ENCODE measurements around the gene RASA2.

RASA2 gene

GRCh38 chr3:141576744-141577052, 89.9 kb downstream of the RASA2 start:
- ChIA-PET POLR2A (no interaction called here), CTCF (interaction anchor here (0.8 to 3.5 kb wide), 10 partner anchors 10 to 337 kb away, joined by 3 to 20 read pairs (median 6); no protein-coding TSS in a partner anchor)
- no peak overlapping the region for H3K27ac ChIP-seq (ENCODE audit: insufficient read depth in 1 of 2, low read depth in 1 of 2, low read length in 2 of 2, poor library complexity in 1 of 2, severe bottlenecking in 2 of 2)
- no peaks in the 10 kb centered on the region for H3K4me1 ChIP-seq (ENCODE audit: control extremely low read depth in 1 of 4, control insufficient read depth in 4 of 4, insufficient read depth in 4 of 4, low read length in 3 of 4)
- no peak overlapping the region for H3K4me3 ChIP-seq (ENCODE audit: control insufficient read depth in 1 of 7, extremely low read depth in 1 of 7, insufficient read depth in 4 of 7, low read depth in 2 of 7, low read length in 6 of 7)
- no peak for DNase-seq
- no peaks in the 10 kb centered on the region for H3K27me3 ChIP-seq (replicated peaks in 2 of 5; ENCODE audit: control insufficient read depth in 4 of 5, insufficient read depth in 5 of 5, low read length in 4 of 5)
- H3K36me3 ChIP-seq (ENCODE audit: control insufficient read depth in 4 of 4, insufficient read depth in 4 of 4, low read length in 3 of 4) = peaks cover 13 to 53% (median 29%) of the 10 kb centered on the region in 4 experiments
- peaks cover 0 to 1% (median 0%) of the 10 kb centered on the region in 5 experiments for H3K9me3 ChIP-seq (ENCODE audit: control extremely low read depth in 1 of 5, control insufficient read depth in 4 of 5, insufficient read depth in 2 of 5, low read depth in 1 of 5, low read length in 4 of 5)
- WGBS (ENCODE audit: insufficient coverage) = no CpG with 5 or more reads among the region's 1 CpG

- ChIA-PET CTCF (interaction anchor here (0.8 to 1.8 kb wide), 7 partner anchors 9 to 335 kb away, joined by 3 to 6 read pairs (median 4); no protein-coding TSS in a partner anchor), POLR2A (no interaction called here)
- Histone ChIP-seq H3K4me1 (ENCODE audit: control extremely low read depth in 1 of 4, control insufficient read depth in 4 of 4, insufficient read depth in 4 of 4, low read length in 3 of 4) (no peaks in the 10 kb centered on the region), H3K27me3 (replicated peaks in 2 of 5; ENCODE audit: control insufficient read depth in 4 of 5, insufficient read depth in 5 of 5, low read length in 4 of 5) (no peaks in the 10 kb centered on the region), H3K36me3 (ENCODE audit: control insufficient read depth in 4 of 4, insufficient read depth in 4 of 4, low read length in 3 of 4) (peaks cover 10 to 56% (median 29%) of the 10 kb centered on the region in 4 experiments), H3K9me3 (ENCODE audit: control extremely low read depth in 1 of 5, control insufficient read depth in 4 of 5, insufficient read depth in 2 of 5, low read depth in 1 of 5, low read length in 4 of 5) (peaks cover 0 to 1% (median 0%) of the 10 kb centered on the region in 5 experiments), H3K27ac (ENCODE audit: insufficient read depth in 1 of 2, low read depth in 1 of 2, low read length in 2 of 2, poor library complexity in 1 of 2, severe bottlenecking in 2 of 2) (no peak overlapping the region), H3K4me3 (ENCODE audit: control insufficient read depth in 1 of 7, extremely low read depth in 1 of 7, insufficient read depth in 4 of 7, low read depth in 2 of 7, low read length in 6 of 7) (no peak overlapping the region)
- 100% methylated on average over 2 of the region's 4 CpGs for WGBS (ENCODE audit: insufficient coverage)
- DNase-seq = no peak
Observed at GRCh38 chr3:141578202-141578973, 91.6 kb downstream of the RASA2 start.

- H3K36me3 ChIP-seq (ENCODE audit: control insufficient read depth in 4 of 4, insufficient read depth in 4 of 4, low read length in 3 of 4) = peaks cover 12 to 69% (median 42%) of the 10 kb centered on the region in 4 experiments
- peaks cover 0 to 29% (median 10%) of the 10 kb centered on the region in 5 experiments for H3K9me3 ChIP-seq (ENCODE audit: control extremely low read depth in 1 of 5, control insufficient read depth in 4 of 5, insufficient read depth in 2 of 5, low read depth in 1 of 5, low read length in 4 of 5)
- POLR2A ChIA-PET = no interaction called here
- CTCF ChIA-PET = interaction anchor here (0.7 kb wide), 1 partner anchor 145 kb away, joined by 3 read pairs; no protein-coding TSS in a partner anchor
- peak in 2 of 3 donors; percentile 35 to 55 for DNase-seq
- no peak overlapping the region for H3K4me3 ChIP-seq (ENCODE audit: control insufficient read depth in 1 of 7, extremely low read depth in 1 of 7, insufficient read depth in 4 of 7, low read depth in 2 of 7, low read length in 6 of 7)
- WGBS (ENCODE audit: insufficient coverage) = no CpG with 5 or more reads among the region's 2 CpGs
- H3K27ac ChIP-seq (ENCODE audit: insufficient read depth in 1 of 2, low read depth in 1 of 2, low read length in 2 of 2, poor library complexity in 1 of 2, severe bottlenecking in 2 of 2) = no peak overlapping the region
- no peaks in the 10 kb centered on the region for H3K4me1 ChIP-seq (ENCODE audit: control extremely low read depth in 1 of 4, control insufficient read depth in 4 of 4, insufficient read depth in 4 of 4, low read length in 3 of 4)
- H3K27me3 ChIP-seq (replicated peaks in 2 of 5; ENCODE audit: control insufficient read depth in 4 of 5, insufficient read depth in 5 of 5, low read length in 4 of 5) = no peaks in the 10 kb centered on the region
Observed at GRCh38 chr3:141594357-141594756, 107.5 kb downstream of the RASA2 start.

- no CpG with 5 or more reads among the region's 2 CpGs for WGBS (ENCODE audit: insufficient coverage)
Observed at GRCh38 chr3:141597931-141598330, 111.1 kb downstream of the RASA2 start.

GRCh38 chr3:141600331-141600730, 113.5 kb downstream of the RASA2 start:
- ChIA-PET POLR2A (no interaction called here), CTCF (interaction anchor here (1.4 kb wide), 1 partner anchor 20 kb away, joined by 4 read pairs; no protein-coding TSS in a partner anchor)
- 99% methylated on average over 7 of the region's 12 CpGs for WGBS (ENCODE audit: insufficient coverage)

More at GRCh38 chr3:141597931-141598330, 111.1 kb downstream of the RASA2 start:
- no peaks in the 10 kb centered on the region for H3K27me3 ChIP-seq (replicated peaks in 2 of 5; ENCODE audit: control insufficient read depth in 4 of 5, insufficient read depth in 5 of 5, low read length in 4 of 5)
- H3K27ac ChIP-seq (ENCODE audit: insufficient read depth in 1 of 2, low read depth in 1 of 2, low read length in 2 of 2, poor library complexity in 1 of 2, severe bottlenecking in 2 of 2) = no peak overlapping the region
- peaks cover 7 to 40% (median 10%) of the 10 kb centered on the region in 5 experiments for H3K9me3 ChIP-seq (ENCODE audit: control extremely low read depth in 1 of 5, control insufficient read depth in 4 of 5, insufficient read depth in 2 of 5, low read depth in 1 of 5, low read length in 4 of 5)
- H3K4me1 ChIP-seq (ENCODE audit: control extremely low read depth in 1 of 4, control insufficient read depth in 4 of 4, insufficient read depth in 4 of 4, low read length in 3 of 4) = no peaks in the 10 kb centered on the region
- ChIA-PET POLR2A (interaction anchor here (0.7 kb wide), 1 partner anchor 133 kb away, joined by 3 read pairs; no protein-coding TSS in a partner anchor), CTCF (interaction anchor here (0.8 to 1.5 kb wide), 3 partner anchors 10 to 247 kb away, joined by 3 to 4 read pairs (median 4); no protein-coding TSS in a partner anchor)
- no peak overlapping the region for H3K4me3 ChIP-seq (ENCODE audit: control insufficient read depth in 1 of 7, extremely low read depth in 1 of 7, insufficient read depth in 4 of 7, low read depth in 2 of 7, low read length in 6 of 7)
- peak in 2 of 3 donors; percentile 20 to 54 for DNase-seq
- H3K36me3 ChIP-seq (ENCODE audit: control insufficient read depth in 4 of 4, insufficient read depth in 4 of 4, low read length in 3 of 4) = peaks cover 18 to 64% (median 33%) of the 10 kb centered on the region in 4 experiments

GRCh38 chr3:141602706-141603105, 115.9 kb downstream of the RASA2 start:
- 98% methylated on average over 4 of the region's 4 CpGs for WGBS (ENCODE audit: insufficient coverage)
- no peaks in the 10 kb centered on the region for H3K27me3 ChIP-seq (replicated peaks in 2 of 5; ENCODE audit: control insufficient read depth in 4 of 5, insufficient read depth in 5 of 5, low read length in 4 of 5)
- H3K4me3 ChIP-seq (ENCODE audit: control insufficient read depth in 1 of 7, extremely low read depth in 1 of 7, insufficient read depth in 4 of 7, low read depth in 2 of 7, low read length in 6 of 7) = no peak overlapping the region
- H3K27ac ChIP-seq (ENCODE audit: insufficient read depth in 1 of 2, low read depth in 1 of 2, low read length in 2 of 2, poor library complexity in 1 of 2, severe bottlenecking in 2 of 2) = no peak overlapping the region
- ChIA-PET CTCF (interaction anchor here (1.1 kb wide), 1 partner anchor 42 kb away, joined by 3 read pairs; no protein-coding TSS in a partner anchor), POLR2A (no interaction called here)
- peaks cover 6 to 27% (median 13%) of the 10 kb centered on the region in 4 experiments for H3K36me3 ChIP-seq (ENCODE audit: control insufficient read depth in 4 of 4, insufficient read depth in 4 of 4, low read length in 3 of 4)
- no peak for DNase-seq
- H3K9me3 ChIP-seq (ENCODE audit: control extremely low read depth in 1 of 5, control insufficient read depth in 4 of 5, insufficient read depth in 2 of 5, low read depth in 1 of 5, low read length in 4 of 5) = peaks cover 0 to 20% (median 3%) of the 10 kb centered on the region in 5 experiments
- peaks cover 0 to 5% (median 0%) of the 10 kb centered on the region in 4 experiments for H3K4me1 ChIP-seq (ENCODE audit: control extremely low read depth in 1 of 4, control insufficient read depth in 4 of 4, insufficient read depth in 4 of 4, low read length in 3 of 4)

More at GRCh38 chr3:141600331-141600730, 113.5 kb downstream of the RASA2 start:
- peaks cover 0 to 23% (median 3%) of the 10 kb centered on the region in 5 experiments for H3K9me3 ChIP-seq (ENCODE audit: control extremely low read depth in 1 of 5, control insufficient read depth in 4 of 5, insufficient read depth in 2 of 5, low read depth in 1 of 5, low read length in 4 of 5)
- no peak overlapping the region for H3K4me3 ChIP-seq (ENCODE audit: control insufficient read depth in 1 of 7, extremely low read depth in 1 of 7, insufficient read depth in 4 of 7, low read depth in 2 of 7, low read length in 6 of 7)
- DNase-seq = no peak
- peaks cover 7 to 42% (median 18%) of the 10 kb centered on the region in 4 experiments for H3K36me3 ChIP-seq (ENCODE audit: control insufficient read depth in 4 of 4, insufficient read depth in 4 of 4, low read length in 3 of 4)
- no peaks in the 10 kb centered on the region for H3K27me3 ChIP-seq (replicated peaks in 2 of 5; ENCODE audit: control insufficient read depth in 4 of 5, insufficient read depth in 5 of 5, low read length in 4 of 5)
- no peak overlapping the region for H3K27ac ChIP-seq (ENCODE audit: insufficient read depth in 1 of 2, low read depth in 1 of 2, low read length in 2 of 2, poor library complexity in 1 of 2, severe bottlenecking in 2 of 2)
- no peaks in the 10 kb centered on the region for H3K4me1 ChIP-seq (ENCODE audit: control extremely low read depth in 1 of 4, control insufficient read depth in 4 of 4, insufficient read depth in 4 of 4, low read length in 3 of 4)
